NCI-H1436 treated with DMSO at 0.1 percent for 48 hours (cell line): ENCODE measurements around the gene MCOLN1.
"Not testable (repeated sequence)": the region's sequence is repeated elsewhere in the genome, so short reads cannot be mapped to it uniquely, and the experiment has no call there.

Experiments used
- DNase-seq: peaks from one replicate; lab custom pipeline; 2025; lab: John Stamatoyannopoulos, UW

The MCOLN1 gene

GRCh38 chr19:7575434-7576040, 53.1 kb downstream of the MCOLN1 start:
- no peak for DNase-seq

GRCh38 chr19:7577422-7577821, 55.0 kb downstream of the MCOLN1 start:
- DNase-seq, result not testable (repeated sequence)

- no peak for DNase-seq
Measured at GRCh38 chr19:7578127-7578526, 55.7 kb downstream of the MCOLN1 start.

GRCh38 chr19:7579182-7579581, 56.8 kb downstream of the MCOLN1 start:
- DNase-seq, result no peak

GRCh38 chr19:7582446-7582845, 60.0 kb downstream of the MCOLN1 start:
- DNase-seq, result no peak
